ENCODE measurements around the gene TECPR1. TPM values are rescaled to one million over a fixed set of nuclear protein-coding genes. Genes with fewer than 3 reads are reported as not detected.

Gene TECPR1
- total and polyA plus RNA-seq, 2 of the 8 experiments (the other 6 are each of a cell fraction or from before 2014, with no cell fraction given): 1.3 to 11.1 TPM

DNA sequence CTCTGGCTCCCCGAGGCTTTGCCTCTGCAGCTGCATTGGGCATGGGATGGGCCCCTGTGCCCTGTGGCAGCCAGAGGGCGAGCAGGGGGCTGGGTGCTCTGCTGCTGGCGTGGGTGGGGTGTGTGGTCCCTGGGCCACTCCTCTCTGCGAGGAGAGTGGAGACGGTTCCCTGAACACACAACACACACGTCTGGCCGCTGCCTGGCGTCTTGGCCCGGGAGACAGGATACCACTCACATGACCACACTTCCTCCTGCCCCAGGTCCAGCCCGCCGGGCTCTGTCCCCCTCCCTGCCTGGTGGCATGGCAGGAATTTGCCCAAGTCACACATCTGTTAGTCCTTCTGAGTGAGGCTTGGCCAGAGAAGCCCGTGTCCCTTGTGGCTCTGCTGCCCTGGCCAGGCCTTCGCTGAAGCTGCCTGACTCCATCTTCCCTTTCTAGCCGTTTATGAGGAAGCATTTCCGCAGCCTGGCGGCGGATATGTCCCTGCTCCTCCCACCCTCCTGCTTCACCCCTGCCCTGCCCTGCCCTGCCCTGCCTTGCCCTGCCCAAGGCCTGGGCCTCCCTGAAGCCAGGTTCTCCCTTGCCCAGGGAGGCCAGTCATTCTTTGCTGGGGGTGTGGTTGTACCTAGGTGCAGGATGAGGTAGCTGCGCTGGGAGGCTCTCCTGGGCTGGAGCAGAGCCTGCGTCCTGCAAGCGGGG is 32.5 kb upstream of the TECPR1 start:
- Histone ChIP-seq H3K9ac (replicated peaks in 1 of 4; ENCODE audit: extremely low read depth in 1 of 4, low read depth in 3 of 4, low read length in 3 of 4) (no peak overlapping the region), H3K4ac (replicated peaks; ENCODE audit: insufficient read length, low read depth, low read length) (no peak overlapping the region), H3K4me1 (replicated peaks in 1 of 4; ENCODE audit: control insufficient read depth in 3 of 4, insufficient read depth in 4 of 4, low read length in 3 of 4) (peaks cover 7 to 26% (median 18%) of the 10 kb centered on the region in 4 experiments), H3K4me2 (ENCODE audit: insufficient read depth in 1 of 2, low read depth in 2 of 2, low read length in 2 of 2) (peak overlapping the region in 1 of 2 experiments; percentile 85; a peak in 1 of 4 replicates), H3K27me3 (replicated peaks in 1 of 4; ENCODE audit: control insufficient read depth in 3 of 4, extremely low read depth in 1 of 4, insufficient read depth in 3 of 4, low read length in 3 of 4) (no peaks in the 10 kb centered on the region), H2BK15ac (ENCODE audit: low read length) (no peak overlapping the region), H4K8ac (ENCODE audit: extremely low read depth, insufficient read depth, low read length) (peak overlapping the region; percentile 53; the same call in 1 of the 2 replicates), H2BK5ac (ENCODE audit: low read depth, low read length) (peak overlapping the region; percentile 75; the same call in 1 of the 2 replicates), H2BK120ac (replicated peaks; ENCODE audit: low read depth, low read length) (no peak overlapping the region), H4K5ac (ENCODE audit: insufficient read length, low read depth, low read length) (no peak overlapping the region), H3K79me1 (ENCODE audit: low read depth, low read length) (peaks cover 13% of the 10 kb centered on the region), H4K20me1 (replicated peaks in 1 of 2; ENCODE audit: control insufficient read depth in 1 of 2, insufficient read depth in 2 of 2, low read length in 2 of 2) (peaks cover 37 to 40% of the 10 kb centered on the region in 2 experiments), H4K91ac (replicated peaks; ENCODE audit: insufficient read length, low read length) (no peak overlapping the region), H3K23me2 (ENCODE audit: low read depth, low read length) (peaks cover 5% of the 10 kb centered on the region; the same call in 1 of the 2 replicates), H3K9me3 (ENCODE audit: insufficient read depth in 2 of 2, low read depth in 1 of 2, low read length in 1 of 2) (no peaks in the 10 kb centered on the region), H3K14ac (ENCODE audit: insufficient read length) (no peak overlapping the region), H3K4me3 (ENCODE audit: extremely low read depth in 1 of 4, insufficient read depth in 2 of 4, low read depth in 3 of 4, low read length in 4 of 4) (no peak overlapping the region), H3K56ac (replicated peaks; ENCODE audit: insufficient read length, low read depth, low read length) (no peak overlapping the region), H3K27ac (ENCODE audit: low read depth, low read length) (no peak overlapping the region), H2AFZ (ENCODE audit: low read length) (no peak overlapping the region), H3K79me2 (ENCODE audit: control insufficient read depth in 1 of 2, insufficient read depth in 2 of 2, low read length in 2 of 2) (peaks cover 7 to 57% of the 10 kb centered on the region in 2 experiments), H3K36me3 (ENCODE audit: control insufficient read depth in 2 of 4, insufficient read depth in 4 of 4, low read length in 3 of 4) (no peaks in the 10 kb centered on the region; a peak in 1 of 8 replicates), H2BK20ac (ENCODE audit: low read length) (no peak overlapping the region), H2BK12ac (ENCODE audit: low read depth, low read length) (peak overlapping the region; percentile 23; the same call in 1 of the 2 replicates), H2AK5ac (ENCODE audit: low read depth, low read length) (no peak overlapping the region), H3K18ac (ENCODE audit: extremely low read depth, low read length) (0 out of 2 replicates have a peak overlapping the region, but pooled peaks have one; percentile 1), H3K23ac (ENCODE audit: insufficient read length) (no peak overlapping the region)
- ChIA-PET POLR2A (ENCODE audit: partially characterized antibody) (interaction anchor here (1.7 kb wide), 1 partner anchor 8 kb away, joined by 4 read pairs; no protein-coding TSS in a partner anchor), CTCF (ENCODE audit: partially characterized antibody) (interaction anchor here (2.8 kb wide), 1 partner anchor 9 kb away, joined by 14 read pairs; no protein-coding TSS in a partner anchor)
- DNase-seq (ENCODE audit: low read depth in 1 of 2, low spot score in 2 of 2): no peak
- WGBS, 2 experiments (ENCODE audit: extremely low coverage in 1 of 2, insufficient coverage in 1 of 2, insufficient read length in 1 of 2, insufficient replicate concordance in 2 of 2, low coverage in 1 of 2, low lambda C conversion rate in 2 of 2, missing lambda C conversion rate in 1 of 2): 85% methylated on average over 15 of the region's 20 CpGs; no CpG with 5 or more reads in 1 of the 2 experiments
- FAIRE-seq: no peak
- TF ChIP-seq PHF8 (conservative IDR thresholded peaks at IDR 0.05; ENCODE audit: low read depth, low read length) (no peak), RBBP5 (IDR thresholded peaks at IDR 0.05; ENCODE audit: borderline replicate concordance, low read depth, low read length) (no peak)
